Mesenchymal stem cell (in vitro differentiated cells and primary cell): Measurements from ENCODE around the gene MYL5.

Experiments
- DNase-seq: peaks from one replicate; pipeline ENCODE4 v3.0.0-alpha.2; 2013
- H2AFZ ChIP-seq: one replicate; pipeline ENCODE4 v1.6.1; 2013; ENCODE audit warnings: low read depth, mild to moderate bottlenecking, control low read depth, inconsistent platforms, low read length, moderate library complexity
- H2AK5ac ChIP-seq: 2 replicates; pipeline ENCODE4 v1.6.1; 2013; ENCODE audit warnings: low read length, moderate library complexity, mild to moderate bottlenecking, inconsistent platforms; ENCODE audit not compliant: severe bottlenecking
- H2BK120ac ChIP-seq: one replicate; pipeline ENCODE4 v1.6.1; 2013; ENCODE audit warnings: low read depth, mild to moderate bottlenecking, inconsistent platforms, low read length, moderate library complexity
- H2BK12ac ChIP-seq, 2 experiments: one replicate each; pipeline ENCODE4 v1.6.1; 2013; ENCODE audit warnings: inconsistent platforms in 2 of 2, low read length in 2 of 2, mild to moderate bottlenecking in 2 of 2, moderate library complexity in 2 of 2, control low read depth in 1 of 2
- H2BK15ac ChIP-seq: one replicate; pipeline ENCODE4 v1.6.1; 2013; ENCODE audit warnings: mild to moderate bottlenecking, low read depth, inconsistent platforms; ENCODE audit not compliant: poor library complexity, severe bottlenecking
- H2BK5ac ChIP-seq: 2 replicates; pipeline ENCODE4 v1.6.1; 2013; ENCODE audit warnings: low read depth, mild to moderate bottlenecking, low read length, control low read depth, inconsistent platforms; ENCODE audit not compliant: poor library complexity, severe bottlenecking
- H3K14ac ChIP-seq, 2 experiments: one replicate each; pipeline ENCODE4 v1.6.1; 2013; ENCODE audit warnings: inconsistent platforms in 2 of 2, low read length in 2 of 2, control low read depth in 1 of 2, mild to moderate bottlenecking in 1 of 2, moderate library complexity in 1 of 2
- H3K18ac ChIP-seq, 2 experiments: one replicate each; pipeline ENCODE4 v1.6.1; 2013; ENCODE audit warnings: inconsistent platforms in 2 of 2, low read length in 2 of 2, control low read depth in 1 of 2, low read depth in 1 of 2, mild to moderate bottlenecking in 1 of 2
- H3K23ac ChIP-seq, 2 experiments: one replicate each; pipeline ENCODE4 v1.6.1; 2013; ENCODE audit warnings: inconsistent platforms in 2 of 2, low read length in 2 of 2, mild to moderate bottlenecking in 2 of 2, moderate library complexity in 2 of 2, control low read depth in 1 of 2
- H3K27ac ChIP-seq: 2 replicates; pipeline ENCODE4 v1.5.1; 2013; ENCODE audit warnings: mild to moderate bottlenecking, moderate library complexity, low read length, control low read depth, inconsistent platforms; ENCODE audit not compliant: poor library complexity, severe bottlenecking
- H3K27me3 ChIP-seq, 2 experiments: 2 replicates each; pipeline versions ENCODE4 v1.6.1 to v1.7.0; 2013; ENCODE audit warnings: low read length in 2 of 2, mild to moderate bottlenecking in 2 of 2, moderate library complexity in 2 of 2, control low read depth in 1 of 2, inconsistent platforms in 1 of 2; ENCODE audit not compliant: control insufficient read depth in 1 of 2, insufficient read depth in 1 of 2
- H3K36me3 ChIP-seq, 2 experiments: 2 replicates each; pipeline versions ENCODE4 v1.6.1 to v1.7.0; 2013; ENCODE audit warnings: low read length in 2 of 2, control low read depth in 1 of 2, inconsistent platforms in 1 of 2, low read depth in 1 of 2, mild to moderate bottlenecking in 1 of 2; ENCODE audit not compliant: insufficient read depth in 2 of 2, control insufficient read depth in 1 of 2
- H3K4ac ChIP-seq, 2 experiments: one replicate each; pipeline ENCODE4 v1.6.1; 2013; ENCODE audit warnings: inconsistent platforms in 2 of 2, low read length in 2 of 2, mild to moderate bottlenecking in 2 of 2, moderate library complexity in 2 of 2, control low read depth in 1 of 2, low read depth in 1 of 2
- H3K4me1 ChIP-seq: 2 replicates; pipeline ENCODE4 v1.6.1; 2013; ENCODE audit warnings: low read depth, low read length, control low read depth; ENCODE audit not compliant: control insufficient read depth, insufficient read depth
- H3K4me2 ChIP-seq: 2 replicates; pipeline ENCODE4 v1.6.1; 2013; ENCODE audit warnings: low read length, mild to moderate bottlenecking, inconsistent platforms; ENCODE audit not compliant: poor library complexity, severe bottlenecking
- H3K4me3 ChIP-seq, 2 experiments: 2 replicates each; pipeline versions ENCODE4 v1.5.1 to v1.7.0; 2013; ENCODE audit warnings: low read length in 2 of 2, mild to moderate bottlenecking in 2 of 2, control low read depth in 1 of 2, low read depth in 1 of 2; ENCODE audit not compliant: insufficient read depth in 1 of 2
- H3K79me1 ChIP-seq: replicated peaks from 2 replicates; pipeline ENCODE4 v1.6.1; 2013; ENCODE audit warnings: mild to moderate bottlenecking, control low read depth, low read length, inconsistent platforms; ENCODE audit not compliant: poor library complexity, severe bottlenecking
- H3K9ac ChIP-seq: 2 replicates; pipeline ENCODE4 v1.7.0; 2013; ENCODE audit warnings: mild to moderate bottlenecking, low read length, moderate library complexity
- H3K9me3 ChIP-seq: 2 replicates; pipeline ENCODE4 v1.7.0; 2013; ENCODE audit warnings: mild to moderate bottlenecking, low read length; ENCODE audit not compliant: control insufficient read depth
- H4K8ac ChIP-seq: one replicate; pipeline ENCODE4 v1.6.1; 2013; ENCODE audit warnings: inconsistent platforms, mild to moderate bottlenecking, low read length, moderate library complexity
- H4K91ac ChIP-seq: one replicate; pipeline ENCODE4 v1.6.1; 2013; ENCODE audit warnings: mild to moderate bottlenecking, low read length, inconsistent platforms
- WGBS: methylation state at CpG from one replicate; pipeline ENCODE4 v1.1.7; 2013; ENCODE audit warnings: mixed read lengths; 5-methylcytosine and 5-hydroxymethylcytosine counted together

MYL5 gene

DNA sequence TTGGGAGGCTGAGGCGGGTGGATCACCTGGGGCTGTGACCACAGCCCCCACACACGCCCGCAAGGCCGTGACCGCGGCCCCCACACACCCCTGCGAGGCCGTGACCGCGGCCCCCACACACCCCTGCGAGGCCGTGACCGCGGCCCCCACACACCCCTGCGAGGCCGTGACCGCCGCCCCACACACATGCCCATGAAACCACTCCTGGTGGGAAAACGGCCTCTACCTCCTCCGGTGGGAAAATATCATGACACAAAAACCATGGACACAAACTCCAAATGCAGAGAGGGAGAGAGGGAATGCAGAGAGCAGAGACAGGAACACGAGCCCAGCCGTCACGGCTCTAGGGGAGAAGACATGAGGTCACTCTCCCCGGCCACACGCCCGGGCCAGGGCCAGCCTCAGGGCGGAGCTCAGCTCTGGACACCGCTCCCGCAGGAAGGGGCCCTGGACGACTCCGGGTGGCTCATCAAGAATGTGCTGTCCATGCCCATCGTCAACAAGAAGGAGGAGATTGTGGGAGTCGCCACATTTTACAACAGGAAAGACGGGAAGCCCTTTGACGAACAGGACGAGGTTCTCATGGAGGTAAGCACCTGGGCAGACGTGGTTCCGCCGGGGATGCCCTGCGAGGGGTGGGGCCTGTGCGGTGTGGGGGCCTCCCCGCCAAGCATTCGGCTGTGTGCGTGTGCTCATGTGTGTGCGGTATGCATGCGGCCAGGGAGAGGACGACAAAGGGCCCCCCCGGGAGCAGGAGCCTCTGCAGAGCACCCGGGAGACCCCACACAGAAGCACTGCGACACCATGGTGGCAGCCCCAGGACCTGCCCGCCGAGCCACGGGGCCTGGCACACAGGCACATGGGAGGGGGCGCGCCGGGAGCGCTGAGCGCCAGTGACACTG, 17.7 kb upstream of the MYL5 start:
- Histone ChIP-seq H3K36me3 (no peaks in the 10 kb centered on the region), H3K9me3 (no peaks in the 10 kb centered on the region), H2BK15ac (no peak overlapping the region), H3K27me3 (peaks cover 0 to 34% of the 10 kb centered on the region in 2 experiments), H4K91ac (no peak overlapping the region), H2AK5ac (no peak overlapping the region), H3K4ac (no peak overlapping the region), H3K23ac (no peak overlapping the region), H2BK120ac (no peak overlapping the region), H3K79me1 (no peaks in the 10 kb centered on the region), H3K14ac (no peak overlapping the region), H3K4me3 (no peak overlapping the region), H3K18ac (no peak overlapping the region), H3K4me1 (peaks cover 1% of the 10 kb centered on the region), H3K9ac (no peak overlapping the region), H4K8ac (no peak overlapping the region), H2AFZ (no peak overlapping the region), H2BK12ac (no peak overlapping the region), H3K27ac (no peak overlapping the region), H3K4me2 (no peak overlapping the region), H2BK5ac (no peak overlapping the region)
- no peak for DNase-seq
- WGBS, result 90% methylated on average over 51 of the region's 58 CpGs

DNA sequence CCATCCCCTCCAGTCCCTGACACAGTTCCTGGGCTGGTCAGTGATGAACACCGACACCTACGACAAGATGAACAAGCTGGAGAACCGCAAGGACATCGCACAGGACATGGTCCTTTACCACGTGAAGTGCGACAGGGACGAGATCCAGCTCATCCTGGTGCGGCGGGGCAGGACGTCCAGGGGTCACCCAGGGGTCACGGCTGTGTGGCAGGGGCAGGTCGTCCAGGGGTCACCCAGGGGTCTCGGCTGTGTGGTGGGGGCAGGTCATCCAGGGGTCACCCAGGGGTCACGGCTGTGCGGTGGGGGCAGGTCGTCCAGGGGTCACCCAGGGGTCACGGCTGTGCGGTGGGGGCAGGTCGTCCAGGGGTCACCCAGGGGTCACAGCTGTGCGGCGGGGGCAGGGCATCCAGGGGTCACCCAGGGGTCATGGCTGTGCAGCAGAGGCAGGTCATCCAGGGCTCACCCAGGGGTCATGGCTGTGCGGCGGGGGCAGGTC, 17.0 kb upstream of the MYL5 start:
- no peak overlapping the region for H2BK5ac ChIP-seq
- peaks cover 1% of the 10 kb centered on the region for H3K4me1 ChIP-seq
- H3K14ac ChIP-seq, result no peak overlapping the region
- H2BK15ac ChIP-seq, result no peak overlapping the region
- no peaks in the 10 kb centered on the region for H3K36me3 ChIP-seq
- no peak overlapping the region for H2AK5ac ChIP-seq
- no peaks in the 10 kb centered on the region for H3K9me3 ChIP-seq
- H3K9ac ChIP-seq, result no peak overlapping the region
- DNase-seq, result no peak
- no peak overlapping the region for H2BK120ac ChIP-seq
- H3K27me3 ChIP-seq, result peaks cover 0 to 35% of the 10 kb centered on the region in 2 experiments
- H3K27ac ChIP-seq, result no peak overlapping the region
- H3K79me1 ChIP-seq, result no peaks in the 10 kb centered on the region
- no peak overlapping the region for H3K4me3 ChIP-seq
- no peak overlapping the region for H4K91ac ChIP-seq
- no peak overlapping the region for H3K18ac ChIP-seq
- no peak overlapping the region for H3K23ac ChIP-seq
- H4K8ac ChIP-seq, result no peak overlapping the region
- no peak overlapping the region for H3K4ac ChIP-seq
- no peak overlapping the region for H2BK12ac ChIP-seq
- 90% methylated on average over 23 of the region's 23 CpGs for WGBS
- H2AFZ ChIP-seq, result no peak overlapping the region
- no peak overlapping the region for H3K4me2 ChIP-seq

DNA sequence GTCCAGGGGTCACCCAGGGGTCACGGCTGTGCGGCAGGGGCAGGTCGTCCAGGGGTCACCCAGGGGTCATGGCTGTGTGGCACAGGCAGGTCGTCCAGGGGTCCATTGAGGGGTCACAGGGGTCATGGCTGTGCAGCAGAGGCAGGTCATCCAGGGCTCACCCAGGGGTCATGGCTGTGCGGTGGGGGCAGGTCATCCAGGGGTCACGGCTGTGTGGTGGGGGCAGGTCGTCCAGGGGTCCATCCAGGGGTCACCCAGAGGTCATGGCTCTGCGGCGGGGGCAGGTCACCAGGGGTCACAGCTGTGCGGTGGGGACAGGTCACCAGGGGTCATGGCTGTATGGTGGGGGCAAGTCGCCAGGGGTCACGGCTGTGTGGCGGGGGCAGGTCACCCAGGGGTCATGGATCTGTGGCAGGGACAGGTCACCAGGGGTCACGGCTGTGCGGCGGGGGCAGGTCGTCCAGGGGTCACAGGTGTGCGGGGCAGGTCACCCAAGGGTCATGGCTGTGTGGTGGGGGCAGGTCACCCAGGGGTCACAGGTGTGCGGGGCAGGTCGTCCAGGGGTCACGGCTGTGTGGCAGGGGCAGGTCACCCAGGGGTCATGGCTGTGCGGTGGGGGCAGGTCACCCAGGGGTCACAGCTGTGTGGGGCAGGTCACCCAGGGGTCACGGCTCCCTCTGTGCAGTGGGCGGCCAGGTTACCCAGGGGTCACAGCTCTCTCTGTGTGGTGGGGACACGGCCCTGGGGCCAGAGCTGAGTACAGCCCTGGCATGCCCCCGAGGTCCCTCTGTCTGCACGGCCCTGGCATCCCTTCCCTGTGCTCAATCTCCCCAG, 16.3 kb upstream of the MYL5 start:
- Histone ChIP-seq H3K27me3 (peaks cover 0 to 33% of the 10 kb centered on the region in 2 experiments), H3K9ac (no peak overlapping the region), H3K9me3 (no peaks in the 10 kb centered on the region), H3K27ac (no peak overlapping the region), H3K18ac (no peak overlapping the region), H3K79me1 (no peaks in the 10 kb centered on the region), H3K4ac (no peak overlapping the region), H4K8ac (no peak overlapping the region), H3K36me3 (no peaks in the 10 kb centered on the region), H2BK12ac (no peak overlapping the region), H3K4me1 (peaks cover 2% of the 10 kb centered on the region), H4K91ac (no peak overlapping the region), H2BK120ac (no peak overlapping the region), H3K14ac (no peak overlapping the region), H2AFZ (no peak overlapping the region), H3K23ac (no peak overlapping the region), H2BK5ac (no peak overlapping the region), H3K4me3 (no peak overlapping the region), H3K4me2 (no peak overlapping the region), H2AK5ac (no peak overlapping the region), H2BK15ac (no peak overlapping the region)
- no peak for DNase-seq
- 91% methylated on average over 27 of the region's 27 CpGs for WGBS
